ENCODE measurements around the gene GET4. TPM values are rescaled to one million over a fixed set of nuclear protein-coding genes. Genes with fewer than 3 reads are reported as not detected.
"Not testable (repeated sequence)": the region's sequence is repeated elsewhere in the genome, so short reads cannot be mapped to it uniquely, and the experiment has no call there.

Gene GET4
- total RNA-seq, 2 donors from 2014 or later = 50.0 to 91.9 TPM

GRCh38 chr7:907158-907980, 31.0 kb downstream of the GET4 start:
- TF ChIP-seq POLR2A (IDR thresholded peaks at IDR 0.05) (no peak), POLR2AphosphoS5 (IDR thresholded peaks at IDR 0.05) (no peak)
- TF ChIP-seq, protein P1, sequence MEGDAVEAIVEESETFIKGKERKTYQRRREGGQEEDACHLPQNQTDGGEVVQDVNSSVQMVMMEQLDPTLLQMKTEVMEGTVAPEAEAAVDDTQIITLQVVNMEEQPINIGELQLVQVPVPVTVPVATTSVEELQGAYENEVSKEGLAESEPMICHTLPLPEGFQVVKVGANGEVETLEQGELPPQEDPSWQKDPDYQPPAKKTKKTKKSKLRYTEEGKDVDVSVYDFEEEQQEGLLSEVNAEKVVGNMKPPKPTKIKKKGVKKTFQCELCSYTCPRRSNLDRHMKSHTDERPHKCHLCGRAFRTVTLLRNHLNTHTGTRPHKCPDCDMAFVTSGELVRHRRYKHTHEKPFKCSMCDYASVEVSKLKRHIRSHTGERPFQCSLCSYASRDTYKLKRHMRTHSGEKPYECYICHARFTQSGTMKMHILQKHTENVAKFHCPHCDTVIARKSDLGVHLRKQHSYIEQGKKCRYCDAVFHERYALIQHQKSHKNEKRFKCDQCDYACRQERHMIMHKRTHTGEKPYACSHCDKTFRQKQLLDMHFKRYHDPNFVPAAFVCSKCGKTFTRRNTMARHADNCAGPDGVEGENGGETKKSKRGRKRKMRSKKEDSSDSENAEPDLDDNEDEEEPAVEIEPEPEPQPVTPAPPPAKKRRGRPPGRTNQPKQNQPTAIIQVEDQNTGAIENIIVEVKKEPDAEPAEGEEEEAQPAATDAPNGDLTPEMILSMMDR (IDR thresholded peaks at IDR 0.05) = no peak
- Histone ChIP-seq H3K27ac (no peak overlapping the region), H3K9me3 (no peaks in the 10 kb centered on the region), H3K4me3 (no peak overlapping the region), H3K36me3 (no peaks in the 10 kb centered on the region), H3K27me3 (replicated peaks; ENCODE audit: insufficient read depth) (no peaks in the 10 kb centered on the region), H3K4me1 (replicated peaks) (no peaks in the 10 kb centered on the region)
- WGBS = 81% methylated on average over 41 of the region's 49 CpGs
- intact Hi-C loops (cut with DNase I) = no loop called here
- DNase-seq (ENCODE audit: low spot score) = no peak

DNA sequence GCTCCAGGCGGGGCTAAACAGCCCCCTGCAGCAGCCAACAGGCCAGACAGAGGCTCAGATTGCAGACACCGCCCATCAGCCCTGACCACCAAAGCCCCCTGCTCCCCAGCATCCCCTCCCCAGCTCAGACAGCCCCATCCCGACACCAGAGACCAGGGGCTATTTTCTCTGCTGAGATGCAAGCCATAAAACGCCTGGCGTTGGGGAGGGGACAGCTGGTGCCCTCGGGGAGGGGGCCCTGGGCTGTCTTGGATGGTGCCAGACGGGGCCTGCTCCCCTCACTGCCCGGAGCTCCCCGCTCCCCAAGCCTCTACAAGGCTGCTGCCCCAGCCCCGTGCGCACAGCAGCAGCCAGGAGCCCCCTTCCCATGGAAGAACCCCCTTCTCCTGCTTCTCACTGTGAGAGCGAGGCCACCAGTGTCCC, 31.8 kb downstream of the GET4 start:
- H3K9me3 ChIP-seq = no peaks in the 10 kb centered on the region
- no peak for TF ChIP-seq POLR2AphosphoS5 (IDR thresholded peaks at IDR 0.05)
- TF ChIP-seq, protein P1 (IDR thresholded peaks at IDR 0.05) = no peak
- TF ChIP-seq POLR2A (IDR thresholded peaks at IDR 0.05) = no peak
- no peaks in the 10 kb centered on the region for H3K36me3 ChIP-seq
- no peak overlapping the region for H3K27ac ChIP-seq
- no peaks in the 10 kb centered on the region for H3K27me3 ChIP-seq (replicated peaks; ENCODE audit: insufficient read depth)
- H3K4me3 ChIP-seq = no peak overlapping the region
- intact Hi-C loops (cut with DNase I) = no loop called here
- WGBS = 87% methylated on average over 12 of the region's 12 CpGs
- no peak for DNase-seq (ENCODE audit: low spot score)
- no peaks in the 10 kb centered on the region for H3K4me1 ChIP-seq (replicated peaks)

DNA sequence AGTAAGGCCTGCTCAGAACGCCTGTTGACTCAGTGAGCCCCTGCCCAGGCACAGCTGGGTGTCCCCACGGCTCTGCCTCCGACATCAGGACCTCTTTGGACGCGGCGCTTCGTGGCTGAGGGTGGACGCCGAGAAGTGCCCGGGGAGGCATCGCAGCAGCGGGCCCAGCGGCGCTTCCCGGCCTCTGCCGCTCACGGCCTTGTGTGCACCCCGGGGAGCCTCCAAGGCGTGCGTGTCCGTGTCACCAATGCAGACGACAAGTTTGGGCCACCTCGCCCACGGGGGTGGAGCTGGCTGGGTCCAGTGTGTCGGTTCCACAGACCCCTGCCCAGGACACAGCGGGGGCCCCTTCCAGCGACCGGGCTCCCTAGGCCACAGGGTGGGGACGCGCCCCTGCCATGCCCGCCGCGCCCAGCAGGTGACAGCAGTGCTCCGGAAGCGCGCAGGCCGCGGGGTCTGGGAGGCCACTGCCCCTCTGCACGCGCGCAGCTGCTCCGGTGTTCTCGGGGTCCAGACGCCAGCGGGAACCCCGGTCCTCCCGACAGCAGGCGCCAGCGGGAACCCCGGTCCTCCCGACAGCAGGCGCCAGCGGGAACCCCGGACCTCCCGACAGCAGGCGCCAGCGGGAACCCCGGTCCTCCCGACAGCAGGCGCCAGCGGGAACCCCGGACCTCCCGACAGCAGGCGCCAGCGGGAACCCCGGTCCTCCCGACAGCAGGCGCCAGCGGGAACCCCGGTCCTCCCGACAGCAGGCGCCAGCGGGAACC, 32.4 kb downstream of the GET4 start:
- H3K27me3 ChIP-seq (replicated peaks; ENCODE audit: insufficient read depth); DNase-seq (ENCODE audit: low spot score); H3K27ac ChIP-seq; H3K36me3 ChIP-seq; H3K9me3 ChIP-seq; H3K4me1 ChIP-seq (replicated peaks); intact Hi-C loops (cut with DNase I): not testable (repeated sequence)
- TF ChIP-seq, protein P1 (IDR thresholded peaks at IDR 0.05) = peak in 3 of 4 experiments; percentile 55 to 93 (median 65)
- WGBS = 26% methylated on average over 47 of the region's 73 CpGs
- peak overlapping the region in 1 of 2 donors; percentile 26 for H3K4me3 ChIP-seq

DNA sequence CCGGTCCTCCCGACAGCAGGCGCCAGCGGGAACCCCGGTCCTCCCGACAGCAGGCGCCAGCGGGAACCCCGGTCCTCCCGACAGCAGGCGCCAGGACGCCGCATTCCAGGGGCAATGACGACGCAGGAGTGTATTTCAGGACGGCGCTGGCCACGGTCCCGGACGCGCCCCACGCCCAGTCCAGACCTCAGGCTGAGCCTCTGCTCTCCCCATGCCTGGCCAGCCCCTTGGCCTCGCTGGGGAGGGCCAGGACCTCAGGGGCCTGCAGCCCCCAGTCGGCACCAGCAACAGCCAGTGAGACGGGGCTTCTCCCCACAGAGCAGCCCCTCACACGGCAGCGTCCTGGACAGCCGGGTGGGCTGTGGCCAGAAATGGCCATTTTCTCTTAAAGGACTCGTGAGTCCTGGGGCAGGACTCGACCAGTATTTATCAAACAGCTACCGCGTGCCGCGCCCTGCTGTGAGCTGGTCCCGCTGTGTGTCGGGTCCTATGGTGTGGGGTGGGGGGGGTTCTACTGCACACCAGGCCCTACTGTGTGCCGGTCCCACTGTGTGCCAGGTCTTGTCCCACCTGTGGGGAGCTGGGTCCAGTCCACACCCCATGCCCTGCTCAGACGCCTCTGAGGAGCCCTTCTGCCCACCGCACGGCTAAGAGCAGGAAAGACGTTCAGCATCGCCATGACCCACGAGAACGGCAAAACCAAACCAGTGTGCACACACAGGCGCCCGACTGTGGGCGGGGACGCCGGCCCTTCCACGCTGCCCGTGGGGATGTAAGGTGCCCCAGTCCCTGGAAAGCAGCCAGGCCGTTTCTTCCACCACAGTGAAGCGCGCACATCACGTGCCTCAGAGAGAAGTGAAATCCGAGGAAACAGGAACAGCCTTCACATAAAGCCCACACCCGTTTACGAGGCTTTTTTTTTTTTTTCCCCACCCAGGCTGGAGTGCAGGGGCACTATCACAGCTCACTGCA, 33.3 kb downstream of the GET4 start:
- TF ChIP-seq POLR2A (IDR thresholded peaks at IDR 0.05) = no peak
- TF ChIP-seq, protein P1 (IDR thresholded peaks at IDR 0.05) = no peak
- TF ChIP-seq POLR2AphosphoS5 (IDR thresholded peaks at IDR 0.05) = no peak
- Histone ChIP-seq H3K4me1 (replicated peaks) (no peaks in the 10 kb centered on the region), H3K4me3 (peak overlapping the region in 1 of 2 donors; percentile 26), H3K27ac (no peak overlapping the region), H3K36me3 (no peaks in the 10 kb centered on the region), H3K9me3 (no peaks in the 10 kb centered on the region), H3K27me3 (replicated peaks; ENCODE audit: insufficient read depth) (no peaks in the 10 kb centered on the region)
- intact Hi-C loops (cut with DNase I) = no loop called here
- WGBS = 38% methylated on average over 52 of the region's 58 CpGs
- DNase-seq (ENCODE audit: low spot score) = no peak
